SKM-1 (cell line): Measurements from ENCODE around the gene KLK14.

Source experiments
- DNase-seq: peaks from one replicate; lab custom pipeline; 2025; ENCODE audit not compliant: unreplicated experiment; lab: John Stamatoyannopoulos, UW

Gene KLK14

GRCh38 chr19:51089786-51090185 is 7.1 kb upstream of the KLK14 start:
- DNase-seq = no peak

GRCh38 chr19:51086153-51086850 is 3.6 kb upstream of the KLK14 start:
- no peak for DNase-seq

GRCh38 chr19:51084505-51084904 is 1.8 kb upstream of the KLK14 start:
- DNase-seq = no peak

- no peak for DNase-seq
Observed at GRCh38 chr19:51083783-51084182, 1.1 kb upstream of the KLK14 start.

- DNase-seq = no peak
Observed at GRCh38 chr19:51083181-51083580, 494 bp upstream of the KLK14 start.

GRCh38 chr19:51081476-51081875 is 1.2 kb downstream of the KLK14 start:
- DNase-seq = no peak

GRCh38 chr19:51079481-51080110 is 3.1 kb downstream of the KLK14 start:
- no peak for DNase-seq

GRCh38 chr19:51078731-51079130 is 4.0 kb downstream of the KLK14 start:
- DNase-seq = no peak

- DNase-seq = no peak
Observed at GRCh38 chr19:51078104-51078503, 4.6 kb downstream of the KLK14 start.

- no peak for DNase-seq
Observed at GRCh38 chr19:51076631-51077213, 6.0 kb downstream of the KLK14 start.

GRCh38 chr19:51075998-51076397 is 6.7 kb downstream of the KLK14 start:
- no peak for DNase-seq

- DNase-seq = no peak
Observed at GRCh38 chr19:51071095-51071405, 11.6 kb downstream of the KLK14 start.

GRCh38 chr19:51070334-51071094 is 12.2 kb downstream of the KLK14 start:
- DNase-seq = no peak

GRCh38 chr19:51066393-51067186 is 16.1 kb downstream of the KLK14 start:
- no peak for DNase-seq

- DNase-seq = no peak
Observed at GRCh38 chr19:51065221-51065960, 17.3 kb downstream of the KLK14 start.

GRCh38 chr19:51064534-51065220 is 18.0 kb downstream of the KLK14 start, which contains the start of gene KLK13:
Gene KLK13, minus strand, starts transcription at chr19:51065092. Its CDS starts 25 bp downstream, at chr19:51065067.
- no peak for DNase-seq

GRCh38 chr19:51063664-51064063 is 19.0 kb downstream of the KLK14 start:
- DNase-seq = no peak

GRCh38 chr19:51060973-51061372 is 21.7 kb downstream of the KLK14 start:
- DNase-seq = no peak

GRCh38 chr19:51060336-51060735 is 22.4 kb downstream of the KLK14 start:
- no peak for DNase-seq

GRCh38 chr19:51059715-51060114 is 23.0 kb downstream of the KLK14 start:
- DNase-seq = no peak
